Pancreas (tissue), 10 donors: ENCODE results near the gene SPOCK1. TPM values are rescaled to one million over a fixed set of nuclear protein-coding genes. Genes with fewer than 3 reads are reported as not detected.

Source experiments
- ATAC-seq, 4 donors: fragments of 200-7000 bp; cut with Tn5 transposase; one replicate each; pipeline versions ENCODE4 v1.8.0 to v1.9.1; 2020; ENCODE audit warnings: mild to moderate bottlenecking in 4 of 4, moderate library complexity in 4 of 4
- DNase-seq, 6 donors: peaks; one replicate each; pipeline ENCODE4 v3.0.0-alpha.2; 2020
- FAIRE-seq: peaks from 2 replicates; lab custom pipeline; 2012; peaks lifted over from hg19 to GRCh38; lab: Jason Lieb, UNC
- H3K27ac ChIP-seq, 4 donors: fragments of 200-600 bp; sonication (generic); 1 replicate in 3 of 4; 2 replicates in 1 of 4; pipeline versions ENCODE4 v1.5.0 to v1.8.0; 2020
- H3K27me3 ChIP-seq, 4 donors: fragments of 200-600 bp; one replicate each; pipeline ENCODE4 v1.8.0; 2021
- H3K36me3 ChIP-seq, 3 donors: fragments of 200-600 bp; sonication (generic) in 1 of 3; one replicate each; pipeline versions ENCODE4 v1.5.0 to v1.8.0; 2020 to 2021
- H3K4me1 ChIP-seq, 3 donors: fragments of 200-600 bp; one replicate each; pipeline ENCODE4 v1.8.0; 2021
- H3K4me3 ChIP-seq, 4 donors: fragments of 200-600 bp; sonication (generic) in 2 of 4; one replicate each; pipeline versions ENCODE4 v1.5.0 to v1.8.0; 2020 to 2021
- H3K9me3 ChIP-seq, 4 donors: fragments of 200-600 bp; one replicate each; pipeline ENCODE4 v1.8.0; 2021
- WGBS, 2 donors: extraction: QIAGEN DNeasy Blood & Tissue Kit; methylation state at CpG; one replicate each; pipeline ENCODE4 v1.1.7; 2013; 5-methylcytosine and 5-hydroxymethylcytosine counted together
- intact Hi-C, 3 donors: fragments of 100-400 bp; cut with DNase I; formaldehyde crosslinking; loops; one replicate each; pipeline versions ENCODE4 v1.11.1 to v1.14.2; 2022
- polyA plus RNA-seq, 2 donors: library from polyadenylated mRNA; stranded (reverse); fragments of 200-250 nt; gene quantifications; one replicate each; pipeline ENCODE4 v1.2.3, GENCODE V29; 2013
- total RNA-seq, 6 donors: library from RNA; stranded (reverse); fragmentation: NEBNext Ultra II Directional in 4 of 6; extraction: Animal tissue kit (Norgen Biotek cat#: 25700) in 4 of 6; gene quantifications; one replicate each; pipeline versions ENCODE4 v1.2.1 to v1.2.4, GENCODE V29; 2021 to 2023
- TF ChIP-seq, protein P1 (sequence below), 4 donors: fragments of 200-600 bp; sonication (generic) in 3 of 4; IDR thresholded peaks; one replicate each; pipeline versions ENCODE4 v1.5.0 to v1.8.0; 2021; ENCODE audit warnings: antibody characterized with exemption in 4 of 4
- donor health status: healthy with polysubstance abuse.
- donor health status: DM: no; HTN: no; CAD: no; lungs with moderate emphysema.
- donor health status: DM: no; HTN: no; CAD: no.
- donor health status: control.
- donor health status: control.
- donor health status: Bipolar disorder and iron deficiency.
- donor health status: DM: yes; HTN: yes; CAD: no.
- donor health status: DM: no; HTN: no; CAD: no.
- donor health status: DM: no; HTN: no; CAD: no.
- donor health status: DM: yes; HTN: yes; CAD: no.

Gene SPOCK1
- total and polyA plus RNA-seq, 8 donors = 1.7 to 16.5 (median 5.3) TPM

DNA sequence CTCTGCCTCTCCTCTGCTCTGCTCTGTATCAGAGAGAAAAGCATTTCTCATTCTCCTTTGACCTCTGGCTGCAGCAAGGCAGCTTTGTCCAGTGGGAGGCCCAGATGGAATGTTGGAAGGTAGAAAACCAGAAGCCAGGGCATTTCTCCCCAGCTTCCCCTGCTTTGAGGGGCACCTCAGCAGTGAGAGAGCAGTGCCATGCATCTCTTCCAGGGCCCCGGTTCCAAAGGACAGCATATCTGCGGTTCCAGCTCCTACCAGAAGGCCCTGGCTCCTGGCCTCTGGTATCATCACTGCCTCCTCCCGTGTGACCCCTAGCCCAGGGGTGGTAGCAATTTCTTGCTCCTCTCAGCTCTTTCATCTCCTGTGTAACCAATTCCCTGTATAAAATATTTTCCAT is 190.8 kb downstream of the SPOCK1 start:
- Histone ChIP-seq H3K9me3 (no peaks in the 10 kb centered on the region), H3K4me1 (peaks cover 12 to 15% (median 13%) of the 10 kb centered on the region in 3 donors), H3K36me3 (no peaks in the 10 kb centered on the region), H3K4me3 (no peak overlapping the region), H3K27me3 (no peaks in the 10 kb centered on the region), H3K27ac (no peak overlapping the region)
- FAIRE-seq (no peak), DNase-seq (no peak), ATAC-seq (no peak)
- TF ChIP-seq, protein P1, sequence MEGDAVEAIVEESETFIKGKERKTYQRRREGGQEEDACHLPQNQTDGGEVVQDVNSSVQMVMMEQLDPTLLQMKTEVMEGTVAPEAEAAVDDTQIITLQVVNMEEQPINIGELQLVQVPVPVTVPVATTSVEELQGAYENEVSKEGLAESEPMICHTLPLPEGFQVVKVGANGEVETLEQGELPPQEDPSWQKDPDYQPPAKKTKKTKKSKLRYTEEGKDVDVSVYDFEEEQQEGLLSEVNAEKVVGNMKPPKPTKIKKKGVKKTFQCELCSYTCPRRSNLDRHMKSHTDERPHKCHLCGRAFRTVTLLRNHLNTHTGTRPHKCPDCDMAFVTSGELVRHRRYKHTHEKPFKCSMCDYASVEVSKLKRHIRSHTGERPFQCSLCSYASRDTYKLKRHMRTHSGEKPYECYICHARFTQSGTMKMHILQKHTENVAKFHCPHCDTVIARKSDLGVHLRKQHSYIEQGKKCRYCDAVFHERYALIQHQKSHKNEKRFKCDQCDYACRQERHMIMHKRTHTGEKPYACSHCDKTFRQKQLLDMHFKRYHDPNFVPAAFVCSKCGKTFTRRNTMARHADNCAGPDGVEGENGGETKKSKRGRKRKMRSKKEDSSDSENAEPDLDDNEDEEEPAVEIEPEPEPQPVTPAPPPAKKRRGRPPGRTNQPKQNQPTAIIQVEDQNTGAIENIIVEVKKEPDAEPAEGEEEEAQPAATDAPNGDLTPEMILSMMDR (IDR thresholded peaks at IDR 0.05) = no peak
- intact Hi-C loops = no loop called here
- WGBS, 2 donors = 94 to 98% methylated on average over 3 of the region's 3 CpGs

DNA sequence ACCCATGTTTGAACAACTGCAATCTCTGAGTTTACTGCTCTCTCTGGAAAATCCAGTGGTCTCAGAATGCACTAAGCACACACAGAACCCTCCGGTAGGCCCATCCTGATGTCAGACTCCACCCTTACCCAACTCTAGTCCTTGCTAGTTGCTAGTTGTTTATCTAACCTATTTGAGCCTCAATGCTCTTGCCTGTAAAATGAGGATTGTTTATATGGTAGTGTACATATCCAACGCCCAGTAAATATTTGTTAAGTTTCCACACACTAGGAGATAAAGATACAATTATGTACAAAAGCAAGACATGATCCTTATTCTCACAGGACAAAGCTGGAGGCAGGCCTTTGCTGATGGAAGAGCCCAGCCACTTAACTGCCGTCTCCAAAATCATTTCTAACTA is 192.2 kb downstream of the SPOCK1 start:
- Histone ChIP-seq H3K9me3 (no peaks in the 10 kb centered on the region), H3K27ac (no peak overlapping the region), H3K4me3 (no peak overlapping the region), H3K4me1 (peaks cover 17 to 23% (median 20%) of the 10 kb centered on the region in 3 donors), H3K27me3 (no peaks in the 10 kb centered on the region), H3K36me3 (no peaks in the 10 kb centered on the region)
- TF ChIP-seq, protein P1 (IDR thresholded peaks at IDR 0.05) = no peak
- ATAC-seq = no peak
- FAIRE-seq = no peak
- DNase-seq = no peak
- WGBS, 2 donors = 45 to 46% methylated on average over 3 of the region's 3 CpGs
- intact Hi-C loops = no loop called here

DNA sequence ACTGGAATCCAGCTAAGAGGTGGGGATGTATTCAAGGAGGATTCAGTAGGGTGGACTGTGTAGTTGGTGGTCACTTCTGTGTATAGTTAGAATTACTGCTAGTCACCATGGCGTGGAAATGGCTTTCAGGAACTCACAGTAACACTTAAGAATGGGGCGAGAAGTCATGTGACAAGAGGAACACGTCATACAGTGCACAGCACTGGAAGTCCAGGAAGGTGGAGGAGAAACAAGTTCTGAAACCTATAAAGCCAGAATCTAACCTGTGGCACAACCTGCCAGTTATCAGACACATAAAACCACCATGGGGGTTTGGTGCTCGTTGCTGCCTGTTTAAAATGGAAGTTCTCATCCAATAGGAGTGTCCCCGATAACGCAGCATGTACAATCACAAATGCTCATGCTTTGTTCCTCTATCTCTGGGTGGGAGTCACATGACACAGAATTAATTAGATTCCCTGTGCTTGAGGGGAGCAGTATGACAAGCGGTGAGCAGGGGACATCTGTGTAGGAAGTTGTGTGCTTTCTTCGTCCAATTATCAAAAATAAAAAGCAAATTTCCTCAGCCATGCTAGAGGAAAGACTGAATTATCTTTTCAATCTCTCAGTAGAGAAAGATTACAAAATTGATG is 193.0 kb downstream of the SPOCK1 start:
- 86 to 88% methylated on average over 8 of the region's 8 CpGs for WGBS, 2 donors
- ATAC-seq (no peak), FAIRE-seq (no peak)

DNA sequence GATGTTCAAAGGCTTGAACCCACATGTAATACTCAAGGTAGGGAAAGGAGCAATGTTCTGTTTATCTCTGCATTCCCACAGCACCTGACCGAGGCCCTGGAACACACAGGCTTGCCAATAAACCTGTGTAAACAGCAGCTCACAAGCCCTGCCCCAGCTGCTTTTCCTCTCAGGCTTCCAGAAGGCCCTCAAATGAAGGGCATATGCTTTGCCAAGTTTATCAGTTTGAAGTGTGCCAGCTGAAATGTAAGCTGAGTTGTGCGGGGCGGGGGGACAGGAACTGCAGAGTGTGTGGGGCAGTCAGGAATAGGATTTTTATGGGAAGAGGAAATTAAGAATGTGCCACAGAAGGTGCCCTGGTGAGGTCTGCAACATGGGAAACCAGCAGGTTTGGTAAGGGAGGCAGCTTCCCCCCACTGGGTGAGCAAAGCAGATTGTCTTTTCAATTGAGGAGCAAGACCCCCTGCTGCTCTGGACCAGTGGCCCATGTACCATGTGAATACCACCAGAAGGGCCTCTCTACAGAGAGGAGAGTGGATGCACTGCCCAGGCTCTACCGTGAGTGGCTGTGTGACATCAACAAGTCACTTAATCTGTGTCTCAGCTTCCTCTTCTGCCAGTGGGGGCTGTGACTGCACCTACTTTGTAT is 194.8 kb downstream of the SPOCK1 start:
- WGBS, 2 donors = 11 to 16% methylated on average over 4 of the region's 4 CpGs
- H3K9me3 ChIP-seq = no peaks in the 10 kb centered on the region
- no peaks in the 10 kb centered on the region for H3K27me3 ChIP-seq
- intact Hi-C loops = no loop called here
- TF ChIP-seq, protein P1 (IDR thresholded peaks at IDR 0.05) = no peak
- no peaks in the 10 kb centered on the region for H3K36me3 ChIP-seq
- FAIRE-seq = no peak
- H3K4me1 ChIP-seq = peaks cover 23 to 32% (median 28%) of the 10 kb centered on the region in 3 donors
- H3K4me3 ChIP-seq = no peak overlapping the region
- peak overlapping the region in 2 of 4 donors; percentile 84 for H3K27ac ChIP-seq
- peak; percentile 92 to 97 (median 95) for ATAC-seq
- DNase-seq = peak; percentile 75 to 95 (median 92)

More for the DNA sequence above, 193.0 kb downstream of the SPOCK1 start:
- intact Hi-C loops = no loop called here
- no peak for DNase-seq
- TF ChIP-seq, protein P1 (IDR thresholded peaks at IDR 0.05) = no peak
- no peak overlapping the region for H3K27ac ChIP-seq
- H3K4me1 ChIP-seq = peaks cover 17 to 23% (median 20%) of the 10 kb centered on the region in 3 donors
- H3K36me3 ChIP-seq = no peaks in the 10 kb centered on the region
- no peaks in the 10 kb centered on the region for H3K27me3 ChIP-seq
- H3K4me3 ChIP-seq = no peak overlapping the region
- no peaks in the 10 kb centered on the region for H3K9me3 ChIP-seq

DNA sequence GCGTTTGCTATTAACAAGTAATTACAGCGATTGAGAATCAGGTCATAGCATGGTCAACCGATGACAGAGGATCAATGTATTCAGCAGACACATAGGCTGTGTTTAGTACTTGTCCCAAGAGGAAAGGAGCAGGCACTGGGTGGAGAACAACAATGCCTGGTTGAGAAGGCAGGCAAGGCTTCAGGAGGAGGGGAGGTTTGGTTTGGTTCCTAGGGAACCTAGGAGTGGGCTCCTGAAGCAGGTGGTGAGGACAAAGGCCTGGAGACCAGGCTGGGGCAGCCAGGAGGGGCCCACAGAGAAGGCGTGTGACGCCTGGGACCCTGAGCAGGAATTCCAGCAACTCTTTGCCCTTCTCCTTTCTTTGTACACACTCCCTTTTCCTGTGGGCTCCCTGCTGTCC is 195.6 kb downstream of the SPOCK1 start:
- H3K27ac ChIP-seq = peak overlapping the region; percentile 43 to 84 (median 68)
- no peaks in the 10 kb centered on the region for H3K27me3 ChIP-seq
- H3K36me3 ChIP-seq = no peaks in the 10 kb centered on the region
- no peak for FAIRE-seq
- ATAC-seq = peak; percentile 6 to 10 (median 7)
- no peaks in the 10 kb centered on the region for H3K9me3 ChIP-seq
- no peak overlapping the region for H3K4me3 ChIP-seq
- 32 to 45% methylated on average over 5 of the region's 5 CpGs for WGBS, 2 donors
- intact Hi-C loops = no loop called here
- peak in 1 of 6 donors; percentile 21 for DNase-seq
- peaks cover 23 to 35% (median 28%) of the 10 kb centered on the region in 3 donors for H3K4me1 ChIP-seq
- TF ChIP-seq, protein P1 (IDR thresholded peaks at IDR 0.05) = no peak
